HFFc6 (cell line): ENCODE results near the gene PRMT1. TPM values are rescaled to one million over a fixed set of nuclear protein-coding genes. Genes with fewer than 3 reads are reported as not detected.

Experiments
- DNase-seq: peaks from one replicate; pipeline ENCODE4 v3.0.0-alpha.2; 2018
- H3K27ac Mint-ChIP-seq: 2 replicates; pipeline ENCODE4 v1.8.0; 2020; ENCODE audit warnings: mild to moderate bottlenecking, mixed read lengths
- H3K27me3 Mint-ChIP-seq: 2 replicates; pipeline ENCODE4 v1.8.0; 2021; ENCODE audit warnings: mild to moderate bottlenecking, moderate library complexity, mixed read lengths; ENCODE audit not compliant: insufficient read depth
- H3K36me3 Mint-ChIP-seq: 2 replicates; pipeline ENCODE4 v1.8.0; 2021; ENCODE audit warnings: low read depth, mixed read lengths
- H3K4me1 Mint-ChIP-seq: 2 replicates; pipeline ENCODE4 v1.8.0; 2020; ENCODE audit warnings: low read depth, mixed read lengths
- H3K4me3 Mint-ChIP-seq: 2 replicates; pipeline ENCODE4 v1.8.0; 2020; ENCODE audit warnings: mild to moderate bottlenecking, moderate library complexity, mixed read lengths
- H3K9me3 Mint-ChIP-seq: 2 replicates; pipeline ENCODE4 v1.8.0; 2020; ENCODE audit warnings: mild to moderate bottlenecking, mixed read lengths
- total RNA-seq, 6 experiments: library from RNA; stranded (reverse); fragmentation: NEBNext Ultra II Directional; extraction: Animal tissue kit (Norgen Biotek cat#: 25700); gene quantifications; 2 replicates in 1 of 6; 3 replicates in 5 of 6; pipeline ENCODE4 v1.2.3, GENCODE V29; 2021
- TF ChIP-seq, protein P1 (sequence below): fragments of 200-600 bp; sonication (generic); IDR thresholded peaks from 2 replicates; pipeline ENCODE4 v1.5.0; 2021; ENCODE audit warnings: antibody characterized with exemption, mild to moderate bottlenecking

Gene PRMT1
- total RNA-seq, 6 experiments from 2014 or later = 209 to 226 (median 217) TPM

- TF ChIP-seq, protein P1, sequence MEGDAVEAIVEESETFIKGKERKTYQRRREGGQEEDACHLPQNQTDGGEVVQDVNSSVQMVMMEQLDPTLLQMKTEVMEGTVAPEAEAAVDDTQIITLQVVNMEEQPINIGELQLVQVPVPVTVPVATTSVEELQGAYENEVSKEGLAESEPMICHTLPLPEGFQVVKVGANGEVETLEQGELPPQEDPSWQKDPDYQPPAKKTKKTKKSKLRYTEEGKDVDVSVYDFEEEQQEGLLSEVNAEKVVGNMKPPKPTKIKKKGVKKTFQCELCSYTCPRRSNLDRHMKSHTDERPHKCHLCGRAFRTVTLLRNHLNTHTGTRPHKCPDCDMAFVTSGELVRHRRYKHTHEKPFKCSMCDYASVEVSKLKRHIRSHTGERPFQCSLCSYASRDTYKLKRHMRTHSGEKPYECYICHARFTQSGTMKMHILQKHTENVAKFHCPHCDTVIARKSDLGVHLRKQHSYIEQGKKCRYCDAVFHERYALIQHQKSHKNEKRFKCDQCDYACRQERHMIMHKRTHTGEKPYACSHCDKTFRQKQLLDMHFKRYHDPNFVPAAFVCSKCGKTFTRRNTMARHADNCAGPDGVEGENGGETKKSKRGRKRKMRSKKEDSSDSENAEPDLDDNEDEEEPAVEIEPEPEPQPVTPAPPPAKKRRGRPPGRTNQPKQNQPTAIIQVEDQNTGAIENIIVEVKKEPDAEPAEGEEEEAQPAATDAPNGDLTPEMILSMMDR = no peak
- Mint-ChIP-seq H3K9me3 (no peaks in the 10 kb centered on the region), H3K4me3 (no peak overlapping the region), H3K4me1 (no peaks in the 10 kb centered on the region), H3K27me3 (peaks cover 4% of the 10 kb centered on the region), H3K36me3 (peaks cover 17% of the 10 kb centered on the region), H3K27ac (peak overlapping the region; percentile 36; the same call in 1 of the 2 replicates)
- DNase-seq = no peak
Measured at GRCh38 chr19:49653466-49653806, 23.6 kb upstream of the PRMT1 start.

GRCh38 chr19:49654581-49654980 is 22.5 kb upstream of the PRMT1 start:
- DNase-seq = no peak
- Mint-ChIP-seq H3K27ac (no peak overlapping the region), H3K9me3 (no peaks in the 10 kb centered on the region), H3K27me3 (peaks cover 4% of the 10 kb centered on the region), H3K4me3 (no peak overlapping the region), H3K36me3 (peaks cover 11% of the 10 kb centered on the region), H3K4me1 (no peaks in the 10 kb centered on the region)
- TF ChIP-seq, protein P1 = no peak

DNA sequence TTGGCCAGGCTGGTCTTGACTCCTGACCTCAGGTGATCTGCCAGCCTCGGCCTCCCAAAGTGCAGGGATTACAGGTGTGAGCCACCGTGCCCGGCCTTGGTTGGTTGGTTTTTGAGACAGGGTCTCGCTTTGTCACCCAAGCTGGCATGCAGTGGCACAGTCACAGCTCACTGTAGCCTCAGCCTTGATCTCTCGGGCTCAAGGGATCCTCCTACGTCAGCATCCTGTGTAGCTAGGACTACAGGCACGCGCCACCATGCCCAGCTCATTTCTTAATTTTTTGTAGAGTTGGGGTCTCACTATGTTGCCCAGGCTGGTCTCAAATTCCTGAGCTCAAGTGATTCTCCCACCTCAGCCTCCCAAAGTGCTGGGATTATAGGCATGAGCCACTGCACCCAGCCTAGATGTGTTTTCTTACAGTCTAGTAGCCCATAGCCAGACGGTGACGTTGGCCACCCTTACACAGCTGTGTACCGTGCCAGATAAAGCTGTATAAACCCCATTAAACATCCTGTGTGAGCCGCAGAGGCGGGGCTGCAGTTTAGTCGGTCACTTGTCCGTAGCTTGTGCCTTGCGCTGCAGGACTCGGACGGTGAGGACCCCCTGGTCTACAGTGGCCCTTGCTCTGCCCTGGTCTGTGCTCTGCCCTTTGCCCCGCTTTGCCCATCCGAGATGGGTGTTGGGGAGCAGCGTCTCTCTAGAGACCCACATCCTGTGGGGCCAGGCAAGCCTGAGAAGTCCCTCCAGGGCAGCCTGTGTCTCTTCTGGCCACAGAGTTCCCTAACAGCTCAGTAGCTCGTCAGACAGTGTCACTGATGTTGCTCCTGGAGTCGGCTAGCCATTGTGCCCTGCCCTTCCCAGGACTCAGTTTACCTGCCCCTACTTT is 21.3 kb upstream of the PRMT1 start:
- Mint-ChIP-seq H3K27me3 (peaks cover 4% of the 10 kb centered on the region), H3K36me3 (peaks cover 18% of the 10 kb centered on the region)

GRCh38 chr19:49656456-49657109 is 20.5 kb upstream of the PRMT1 start:
- Mint-ChIP-seq H3K4me3 (no peak overlapping the region; the same call in 1 of the 2 replicates), H3K4me1 (no peaks in the 10 kb centered on the region), H3K9me3 (no peaks in the 10 kb centered on the region), H3K27ac (no peak overlapping the region), H3K36me3 (peaks cover 18% of the 10 kb centered on the region), H3K27me3 (peaks cover 4% of the 10 kb centered on the region)
- TF ChIP-seq, protein P1 = no peak
- no peak for DNase-seq

More for the DNA sequence above, 21.3 kb upstream of the PRMT1 start:
- Mint-ChIP-seq H3K9me3 (no peaks in the 10 kb centered on the region), H3K27ac (no peak overlapping the region), H3K4me3 (no peak overlapping the region), H3K4me1 (no peaks in the 10 kb centered on the region)
- TF ChIP-seq, protein P1 = no peak
- DNase-seq = no peak

DNA sequence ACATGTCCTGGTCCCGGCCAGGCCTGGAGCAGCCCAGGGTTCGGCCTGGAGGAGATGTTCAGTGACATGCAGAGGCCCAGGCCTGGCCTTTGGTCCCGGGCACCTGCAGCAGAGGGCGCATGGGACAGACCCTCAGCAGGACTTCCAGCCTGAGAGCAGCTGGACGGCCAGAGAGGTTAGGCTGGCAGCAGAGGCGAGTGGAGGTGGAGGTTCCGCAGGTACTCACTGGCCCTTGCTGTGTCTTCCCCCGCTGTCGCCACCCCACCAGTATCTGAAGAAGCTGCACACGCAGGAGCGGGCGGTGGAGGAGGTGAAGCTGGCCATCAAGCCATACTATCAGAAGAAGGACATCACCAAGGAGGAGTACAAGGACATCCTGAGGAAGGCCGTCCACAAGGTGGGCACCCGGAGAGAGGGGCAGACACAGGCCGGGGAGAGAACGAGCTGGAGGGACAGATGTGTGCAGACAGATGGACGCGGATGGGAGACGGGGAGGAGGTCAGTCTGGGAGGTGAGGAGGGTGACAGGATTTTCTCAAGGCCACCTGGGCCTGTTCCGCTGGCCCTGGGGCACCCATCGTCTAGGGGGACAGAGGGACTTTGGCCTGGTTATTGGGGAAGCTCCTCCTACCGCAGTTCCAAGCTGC is 19.5 kb upstream of the PRMT1 start:
- H3K4me3 Mint-ChIP-seq = no peak overlapping the region

More for the DNA sequence above, 19.5 kb upstream of the PRMT1 start:
- Mint-ChIP-seq H3K9me3 (no peaks in the 10 kb centered on the region), H3K27me3 (peaks cover 5% of the 10 kb centered on the region), H3K4me1 (no peaks in the 10 kb centered on the region), H3K36me3 (peaks cover 18% of the 10 kb centered on the region), H3K27ac (no peak overlapping the region)
- TF ChIP-seq, protein P1 = no peak
- DNase-seq = no peak
